ENCODE results near the gene CCL18.
"Not testable (repeated sequence)": the region's sequence is repeated elsewhere in the genome, so short reads cannot be mapped to it uniquely, and the experiment has no call there.

The CCL18 gene, protein sequence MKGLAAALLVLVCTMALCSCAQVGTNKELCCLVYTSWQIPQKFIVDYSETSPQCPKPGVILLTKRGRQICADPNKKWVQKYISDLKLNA

DNA sequence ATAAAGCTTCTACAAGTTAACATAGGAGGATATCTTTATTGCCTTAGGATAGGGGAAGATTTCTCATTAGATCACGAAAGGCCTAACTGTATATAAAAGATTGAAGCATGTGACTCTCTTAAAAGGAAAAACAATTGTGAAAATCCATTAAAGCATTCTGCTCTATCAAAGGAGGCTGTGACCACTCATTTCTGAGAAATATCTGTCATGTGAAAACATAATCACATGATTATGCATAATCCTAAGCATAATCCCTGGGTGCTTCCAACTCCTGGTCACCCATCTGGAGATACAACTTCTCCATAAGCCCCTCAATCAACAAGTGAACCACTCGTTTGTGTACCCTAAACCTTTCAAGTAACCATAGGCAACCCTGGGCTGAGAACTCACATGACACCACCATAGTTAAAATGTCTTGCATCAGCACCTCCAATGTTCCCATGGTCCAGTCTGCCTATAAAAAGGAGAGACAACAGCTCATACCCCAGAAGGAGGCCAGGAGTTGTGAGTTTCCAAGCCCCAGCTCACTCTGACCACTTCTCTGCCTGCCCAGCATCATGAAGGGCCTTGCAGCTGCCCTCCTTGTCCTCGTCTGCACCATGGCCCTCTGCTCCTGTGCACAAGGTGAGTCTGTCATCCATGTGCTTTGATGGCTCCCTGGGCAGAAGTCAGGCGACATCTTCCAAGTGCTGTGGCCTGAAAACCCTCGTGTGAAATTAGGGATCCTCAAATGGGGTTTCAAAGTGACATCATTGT is at the start of gene CCL18:
Gene CCL18 (plus strand): TSS at position 487 of the 756 bp plus-strand sequence. CDS start 71 bp downstream, at position 558.
- DNase-seq (ENCODE audit: low read depth, low spot score): no peak
- H3K27ac ChIP-seq: no peak within 1 kb of the TSS

GRCh38 chr17:36014946-36015345 is 49.1 kb upstream of the CCL18 start:
- H3K4me3 ChIP-seq: no peak overlapping the region
- no peak overlapping the region for H3K9ac ChIP-seq (ENCODE audit: insufficient read length)
- H3K36me3 ChIP-seq (ENCODE audit: insufficient read depth, low read length): no peaks in the 10 kb centered on the region
- H3K27ac ChIP-seq: no peak overlapping the region
- no peak for TF ChIP-seq EZH2 (IDR thresholded peaks at IDR 0.05)
- no peak for TF ChIP-seq POLR2AphosphoS5 (IDR thresholded peaks at IDR 0.05; ENCODE audit: borderline replicate concordance, low read depth, low read length)
- no peak for TF ChIP-seq FOXP2 (optimal IDR thresholded peaks at IDR 0.05; ENCODE audit: control extremely low read depth, extremely low read length, insufficient read depth)
- no peak for DNase-seq (ENCODE audit: low read depth, low spot score)
- no peaks in the 10 kb centered on the region for H3K9me3 ChIP-seq (ENCODE audit: low read depth, low read length)

More for the DNA sequence above, at the start of gene CCL18:
- Histone ChIP-seq H3K9ac (ENCODE audit: insufficient read length) (no peak within 1 kb of the TSS), H3K36me3 (ENCODE audit: insufficient read depth, low read length) (no peaks in the 10 kb centered on the region), H3K4me3 (no peak within 1 kb of the TSS), H3K9me3 (ENCODE audit: low read depth, low read length) (no peaks in the 10 kb centered on the region)
- no peak for TF ChIP-seq EZH2 (IDR thresholded peaks at IDR 0.05)
- no peak for TF ChIP-seq POLR2AphosphoS5 (IDR thresholded peaks at IDR 0.05; ENCODE audit: borderline replicate concordance, low read depth, low read length)
- no peak for TF ChIP-seq FOXP2 (optimal IDR thresholded peaks at IDR 0.05; ENCODE audit: control extremely low read depth, extremely low read length, insufficient read depth)

GRCh38 chr17:36015895-36016294 is 48.2 kb upstream of the CCL18 start:
- DNase-seq (ENCODE audit: low read depth, low spot score); H3K4me3 ChIP-seq; H3K9ac ChIP-seq (ENCODE audit: insufficient read length); H3K36me3 ChIP-seq (ENCODE audit: insufficient read depth, low read length); H3K27ac ChIP-seq; H3K9me3 ChIP-seq (ENCODE audit: low read depth, low read length): not testable (repeated sequence)

GRCh38 chr17:36016555-36016954 is 47.5 kb upstream of the CCL18 start:
- Histone ChIP-seq H3K36me3 (ENCODE audit: insufficient read depth, low read length) (no peaks in the 10 kb centered on the region), H3K9me3 (ENCODE audit: low read depth, low read length) (no peaks in the 10 kb centered on the region), H3K27ac (no peak overlapping the region), H3K9ac (ENCODE audit: insufficient read length) (no peak overlapping the region), H3K4me3 (no peak overlapping the region)
- DNase-seq (ENCODE audit: low read depth, low spot score): no peak
- TF ChIP-seq FOXP2 (optimal IDR thresholded peaks at IDR 0.05; ENCODE audit: control extremely low read depth, extremely low read length, insufficient read depth) (no peak), POLR2AphosphoS5 (IDR thresholded peaks at IDR 0.05; ENCODE audit: borderline replicate concordance, low read depth, low read length) (no peak), EZH2 (IDR thresholded peaks at IDR 0.05) (no peak)

DNA sequence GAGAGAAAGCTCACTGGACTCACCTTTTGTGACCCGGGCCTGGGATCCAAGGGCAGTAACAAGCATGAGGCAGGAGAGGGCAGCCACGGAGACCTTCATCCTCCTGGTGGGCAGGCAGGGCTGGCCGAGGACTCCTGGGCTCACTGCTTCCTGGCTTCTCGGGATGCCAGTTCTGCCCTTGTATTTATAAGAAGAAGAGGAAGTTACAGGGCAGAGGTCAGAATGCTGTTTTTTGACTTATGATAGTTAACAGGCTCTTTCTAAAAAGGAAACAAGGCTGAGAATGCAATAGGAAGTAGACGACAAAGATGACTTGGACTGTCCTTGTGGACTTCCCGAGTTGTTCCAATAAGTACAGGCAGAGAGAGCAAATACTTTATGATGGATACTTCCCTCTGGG is 46.3 kb upstream of the CCL18 start, which contains the start of gene CCL23:
Gene CCL23 (minus strand): TSS at position 174 of the 400 bp plus-strand sequence. CDS start 75 bp downstream, at position 99.
- Histone ChIP-seq H3K4me3 (no peak within 1 kb of the TSS), H3K9ac (ENCODE audit: insufficient read length) (no peak within 1 kb of the TSS), H3K27ac (no peak within 1 kb of the TSS), H3K9me3 (ENCODE audit: low read depth, low read length) (no peaks in the 10 kb centered on the region), H3K36me3 (ENCODE audit: insufficient read depth, low read length) (no peaks in the 10 kb centered on the region)
- no peak for TF ChIP-seq POLR2AphosphoS5 (IDR thresholded peaks at IDR 0.05; ENCODE audit: borderline replicate concordance, low read depth, low read length)
- no peak for TF ChIP-seq FOXP2 (optimal IDR thresholded peaks at IDR 0.05; ENCODE audit: control extremely low read depth, extremely low read length, insufficient read depth)
- no peak for TF ChIP-seq EZH2 (IDR thresholded peaks at IDR 0.05)
- no peak for DNase-seq (ENCODE audit: low read depth, low spot score)

- Histone ChIP-seq H3K9ac (ENCODE audit: insufficient read length) (no peak overlapping the region), H3K4me3 (no peak overlapping the region), H3K36me3 (ENCODE audit: insufficient read depth, low read length) (no peaks in the 10 kb centered on the region), H3K9me3 (ENCODE audit: low read depth, low read length) (no peaks in the 10 kb centered on the region), H3K27ac (no peak overlapping the region)
- TF ChIP-seq FOXP2 (optimal IDR thresholded peaks at IDR 0.05; ENCODE audit: control extremely low read depth, extremely low read length, insufficient read depth): no peak
- no peak for TF ChIP-seq POLR2AphosphoS5 (IDR thresholded peaks at IDR 0.05; ENCODE audit: borderline replicate concordance, low read depth, low read length)
- no peak for TF ChIP-seq EZH2 (IDR thresholded peaks at IDR 0.05)
- DNase-seq (ENCODE audit: low read depth, low spot score): no peak
Measured at GRCh38 chr17:36019423-36019822, 44.6 kb upstream of the CCL18 start.

DNA sequence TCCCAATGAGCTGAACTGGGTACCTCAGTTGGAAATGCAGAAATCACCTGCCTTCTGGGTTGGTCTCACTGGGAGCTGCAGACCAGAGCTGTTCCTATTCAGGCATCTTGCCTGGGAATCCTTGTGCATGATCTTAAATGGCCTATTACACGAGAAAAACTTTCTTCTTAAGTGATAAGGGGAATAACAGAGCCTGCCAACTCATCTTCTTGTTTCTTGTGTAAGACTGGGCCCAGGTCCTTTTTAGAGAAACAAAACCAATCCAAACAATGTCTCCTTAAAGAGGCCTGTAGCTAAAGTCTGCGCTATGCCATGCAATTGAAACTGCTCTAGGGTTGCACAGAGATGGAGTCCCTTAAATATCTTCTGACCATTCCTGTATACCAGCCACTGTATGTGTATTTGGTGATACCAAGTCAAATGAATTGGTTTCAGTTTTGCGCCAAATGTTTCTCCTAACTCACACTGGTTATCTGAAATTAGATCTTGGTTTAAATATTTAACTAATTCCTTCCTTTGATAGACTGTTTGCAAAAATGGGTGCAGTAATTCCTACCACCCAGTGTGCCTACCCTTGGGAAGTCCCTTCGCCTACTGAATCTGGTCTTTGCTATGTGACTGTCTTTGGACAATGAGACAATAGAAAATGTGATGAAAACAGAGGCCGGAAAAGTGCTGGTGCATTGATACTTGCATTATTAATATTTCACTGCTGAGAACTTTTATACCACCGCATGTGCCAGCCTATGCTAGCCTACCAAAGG is 39.8 kb upstream of the CCL18 start:
- Histone ChIP-seq H3K4me3 (no peak overlapping the region), H3K9ac (ENCODE audit: insufficient read length) (no peak overlapping the region), H3K27ac (no peak overlapping the region), H3K36me3 (ENCODE audit: insufficient read depth, low read length) (no peaks in the 10 kb centered on the region), H3K9me3 (ENCODE audit: low read depth, low read length) (no peaks in the 10 kb centered on the region)
- DNase-seq (ENCODE audit: low read depth, low spot score): no peak
- TF ChIP-seq EZH2 (IDR thresholded peaks at IDR 0.05) (no peak), POLR2AphosphoS5 (IDR thresholded peaks at IDR 0.05; ENCODE audit: borderline replicate concordance, low read depth, low read length) (no peak), FOXP2 (optimal IDR thresholded peaks at IDR 0.05; ENCODE audit: control extremely low read depth, extremely low read length, insufficient read depth) (no peak)

DNA sequence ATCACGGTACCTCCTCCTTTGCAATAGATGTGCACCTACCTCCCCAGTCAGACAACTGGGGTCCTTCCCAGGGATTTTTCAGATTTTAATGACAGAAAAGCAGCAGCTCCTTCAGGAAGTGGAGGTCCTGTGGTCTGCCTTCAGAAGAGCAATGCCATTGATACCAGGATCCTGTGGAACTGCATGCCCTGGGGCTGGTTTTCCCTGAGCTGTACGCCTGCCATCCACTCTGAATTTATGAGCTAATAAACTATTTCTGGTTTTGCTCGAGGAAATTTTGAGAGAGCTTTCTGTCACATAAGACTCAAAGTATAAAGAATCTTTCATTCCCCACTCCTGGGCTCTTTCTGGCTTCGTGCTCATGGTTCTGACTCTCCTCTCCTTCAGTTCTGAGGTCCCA is 36.3 kb upstream of the CCL18 start:
- H3K9me3 ChIP-seq (ENCODE audit: low read depth, low read length): no peaks in the 10 kb centered on the region
- TF ChIP-seq POLR2AphosphoS5 (IDR thresholded peaks at IDR 0.05; ENCODE audit: borderline replicate concordance, low read depth, low read length) (no peak), EZH2 (IDR thresholded peaks at IDR 0.05) (no peak), FOXP2 (optimal IDR thresholded peaks at IDR 0.05; ENCODE audit: control extremely low read depth, extremely low read length, insufficient read depth) (no peak)
- DNase-seq (ENCODE audit: low read depth, low spot score): peak; percentile 18

More for the DNA sequence above, 36.3 kb upstream of the CCL18 start:
- Histone ChIP-seq H3K4me3 (no peak overlapping the region), H3K36me3 (ENCODE audit: insufficient read depth, low read length) (no peaks in the 10 kb centered on the region), H3K27ac (no peak overlapping the region), H3K9ac (ENCODE audit: insufficient read length) (no peak overlapping the region)
